ENCODE data around the gene TEAD2.

- TF ChIP-seq CTCF (IDR thresholded peaks at IDR 0.05; ENCODE audit: poor library complexity, severe bottlenecking) (peak; percentile 36), SMC3 (conservative IDR thresholded peaks at IDR 0.05; ENCODE audit: poor library complexity) (no peak), EP300 (conservative IDR thresholded peaks at IDR 0.05; ENCODE audit: poor library complexity, severe bottlenecking) (no peak), POLR2AphosphoS5 (IDR thresholded peaks at IDR 0.05) (no peak), EZH2 (IDR thresholded peaks at IDR 0.05; ENCODE audit: borderline replicate concordance, insufficient read depth, low read length, poor library complexity, severe bottlenecking) (no peak), TAF1 (IDR thresholded peaks at IDR 0.05; ENCODE audit: low read depth) (no peak), RAD21 (conservative IDR thresholded peaks at IDR 0.05) (no peak)
Observed at GRCh38 chr19:49301165-49301865, 60.9 kb downstream of the TEAD2 start.

All from neural cell (in vitro differentiated cells).